H9 (cell line): Measurements from ENCODE around the gene SCARF1. TPM values are rescaled to one million over a fixed set of nuclear protein-coding genes. Genes with fewer than 3 reads are reported as not detected.
A peak's percentile ranks its signal among the peaks of the same experiment; 100 is the strongest.

Source experiments
- DNase-seq: peaks from one replicate; pipeline ENCODE4 v3.0.0-alpha.2; 2017
- H2AFZ ChIP-seq: one replicate; pipeline ENCODE4 v1.6.1; 2013; ENCODE audit warnings: mild to moderate bottlenecking, low read length, control low read depth, moderate library complexity
- H2AK5ac ChIP-seq: 2 replicates; pipeline ENCODE4 v1.6.1; 2013; ENCODE audit warnings: low read length, control low read depth, mixed read lengths; ENCODE audit not compliant: insufficient read length
- H2BK120ac ChIP-seq: one replicate; pipeline ENCODE4 v1.6.1; 2013; ENCODE audit warnings: low read depth, mild to moderate bottlenecking, low read length, control low read depth, inconsistent platforms; ENCODE audit not compliant: poor library complexity, severe bottlenecking
- H2BK12ac ChIP-seq: 2 replicates; pipeline ENCODE4 v1.6.1; 2013; ENCODE audit warnings: low read length, control low read depth, mixed read lengths, low read depth; ENCODE audit not compliant: insufficient read length
- H2BK15ac ChIP-seq: 2 replicates; pipeline ENCODE4 v1.6.1; 2013; ENCODE audit warnings: low read depth, low read length, control low read depth
- H2BK20ac ChIP-seq: one replicate; pipeline ENCODE4 v1.6.1; 2013; ENCODE audit warnings: low read depth, mild to moderate bottlenecking, low read length, control low read depth, inconsistent platforms; ENCODE audit not compliant: poor library complexity, severe bottlenecking
- H2BK5ac ChIP-seq: 2 replicates; pipeline ENCODE4 v1.6.1; 2013; ENCODE audit warnings: low read length, control low read depth, mixed read lengths; ENCODE audit not compliant: insufficient read length
- H3K14ac ChIP-seq: 2 replicates; pipeline ENCODE4 v1.6.1; 2013; ENCODE audit warnings: low read length, control low read depth; ENCODE audit not compliant: insufficient read depth
- H3K18ac ChIP-seq: 2 replicates; pipeline ENCODE4 v1.6.1; 2013; ENCODE audit warnings: low read depth, mild to moderate bottlenecking, mixed read lengths, low read length, control low read depth; ENCODE audit not compliant: insufficient read length
- H3K23ac ChIP-seq: 2 replicates; pipeline ENCODE4 v1.6.1; 2013; ENCODE audit warnings: low read length, control low read depth, mixed read lengths, low read depth; ENCODE audit not compliant: insufficient read length
- H3K23me2 ChIP-seq: 2 replicates; pipeline ENCODE4 v1.6.1; 2013; ENCODE audit warnings: low read depth, mild to moderate bottlenecking, mixed read lengths, low read length, control low read depth; ENCODE audit not compliant: insufficient read length, poor library complexity, severe bottlenecking
- H3K27ac ChIP-seq: 2 replicates; pipeline ENCODE4 v1.5.1; 2013; ENCODE audit warnings: low read length, control low read depth, mixed read lengths, low read depth; ENCODE audit not compliant: insufficient read length
- H3K27me3 ChIP-seq: 2 replicates; pipeline ENCODE4 v1.6.1; 2013; ENCODE audit warnings: low read length, control low read depth, inconsistent platforms; ENCODE audit not compliant: insufficient read depth
- H3K4ac ChIP-seq: 2 replicates; pipeline ENCODE4 v1.6.1; 2013; ENCODE audit warnings: low read depth, mild to moderate bottlenecking, control low read depth, inconsistent platforms, low read length, moderate library complexity
- H3K4me1 ChIP-seq: 2 replicates; pipeline ENCODE4 v1.6.1; 2013; ENCODE audit warnings: low read length, control low read depth, inconsistent platforms; ENCODE audit not compliant: insufficient read depth
- H3K4me2 ChIP-seq: 2 replicates; pipeline ENCODE4 v1.6.1; 2013; ENCODE audit warnings: low read length, control low read depth, mixed read lengths; ENCODE audit not compliant: insufficient read length, insufficient read depth
- H3K56ac ChIP-seq: 2 replicates; pipeline ENCODE4 v1.6.1; 2013; ENCODE audit warnings: low read depth, mild to moderate bottlenecking, mixed read lengths, low read length, control low read depth; ENCODE audit not compliant: insufficient read length
- H3K79me1 ChIP-seq: 2 replicates; pipeline ENCODE4 v1.6.1; 2013; ENCODE audit warnings: low read depth, mild to moderate bottlenecking, moderate library complexity, low read length, control low read depth, inconsistent platforms; ENCODE audit not compliant: insufficient read depth, poor library complexity, severe bottlenecking
- H3K79me2 ChIP-seq: 2 replicates; pipeline ENCODE4 v1.6.1; 2013; ENCODE audit warnings: low read length, control low read depth, inconsistent platforms; ENCODE audit not compliant: insufficient read depth
- H3K9ac ChIP-seq: 2 replicates; pipeline ENCODE4 v1.6.1; 2013; ENCODE audit warnings: low read length, control low read depth, mixed read lengths; ENCODE audit not compliant: insufficient read length; ENCODE audit errors: extremely low read depth
- H3K9me3 ChIP-seq: one replicate; pipeline ENCODE4 v1.6.1; 2013; ENCODE audit warnings: low read depth, low read length, inconsistent platforms; ENCODE audit not compliant: control insufficient read depth
- H3T11ph ChIP-seq: one replicate; pipeline ENCODE4 v1.6.1; 2013; ENCODE audit warnings: mild to moderate bottlenecking, low read length, control low read depth, inconsistent platforms
- H4K20me1 ChIP-seq: one replicate; pipeline ENCODE4 v1.6.1; 2013; ENCODE audit not compliant: control insufficient read depth, insufficient read length, insufficient read depth
- H4K5ac ChIP-seq: 2 replicates; pipeline ENCODE4 v1.6.1; 2013; ENCODE audit warnings: low read depth, mild to moderate bottlenecking, mixed read lengths, low read length, control low read depth; ENCODE audit not compliant: insufficient read length
- H4K8ac ChIP-seq: replicated peaks from 2 replicates; pipeline ENCODE4 v1.6.1; 2013; ENCODE audit warnings: low read length, control low read depth, mixed read lengths, low read depth; ENCODE audit not compliant: insufficient read length
- H4K91ac ChIP-seq: 2 replicates; pipeline ENCODE4 v1.6.1; 2013; ENCODE audit warnings: low read depth, mild to moderate bottlenecking, moderate library complexity, mixed read lengths, low read length, control low read depth; ENCODE audit not compliant: insufficient read length
- H3K27ac Mint-ChIP-seq, 3 experiments: 2 replicates in 2 of 3; 3 replicates in 1 of 3; pipeline ENCODE4 v1.8.0; 2020 to 2021; ENCODE audit warnings: mixed read lengths in 3 of 3, mild to moderate bottlenecking in 1 of 3, moderate library complexity in 1 of 3
- H3K27me3 Mint-ChIP-seq: 2 replicates; pipeline ENCODE4 v1.8.0; 2021; ENCODE audit warnings: low read depth, mild to moderate bottlenecking, moderate library complexity, mixed read lengths
- H3K36me3 Mint-ChIP-seq, 3 experiments: 2 replicates in 2 of 3; 3 replicates in 1 of 3; pipeline ENCODE4 v1.8.0; 2020 to 2021; ENCODE audit warnings: low read depth in 3 of 3, mixed read lengths in 3 of 3; ENCODE audit not compliant: insufficient read depth in 1 of 3
- H3K4me1 Mint-ChIP-seq, 2 experiments: 2 replicates each; pipeline ENCODE4 v1.8.0; 2020; ENCODE audit warnings: mixed read lengths in 2 of 2
- H3K4me3 Mint-ChIP-seq, 2 experiments: 2 replicates in 1 of 2; 3 replicates in 1 of 2; pipeline ENCODE4 v1.8.0; 2020 to 2021; ENCODE audit warnings: mild to moderate bottlenecking in 2 of 2, mixed read lengths in 2 of 2, moderate library complexity in 1 of 2
- H3K9me3 Mint-ChIP-seq, 2 experiments: 2 replicates in 1 of 2; 3 replicates in 1 of 2; pipeline ENCODE4 v1.8.0; 2020; ENCODE audit warnings: mild to moderate bottlenecking in 2 of 2, mixed read lengths in 2 of 2, moderate library complexity in 1 of 2
- WGBS: extraction: QIAGEN DNeasy Blood & Tissue Kit; methylation state at CpG from one replicate; pipeline ENCODE4 v1.1.7; 2013; ENCODE audit warnings: missing lambda C conversion rate, low lambda C conversion rate, mixed read lengths; ENCODE audit not compliant: insufficient read length; ENCODE audit errors: extremely low coverage; 5-methylcytosine and 5-hydroxymethylcytosine counted together
- total RNA-seq: library from RNA; stranded (reverse); gene quantifications from 2 replicates; pipeline ENCODE4 v1.2.1, GENCODE V29; 2021
- TF ChIP-seq, protein P1 (sequence below): fragments of 200-600 bp; sonication (generic); conservative IDR thresholded peaks from 3 replicates; pipeline ENCODE4 v1.8.0; 2021; ENCODE audit warnings: antibody characterized with exemption, mild to moderate bottlenecking

SCARF1 gene
- total RNA-seq, 1 experiment from 2014 or later, result 2.4 TPM

DNA sequence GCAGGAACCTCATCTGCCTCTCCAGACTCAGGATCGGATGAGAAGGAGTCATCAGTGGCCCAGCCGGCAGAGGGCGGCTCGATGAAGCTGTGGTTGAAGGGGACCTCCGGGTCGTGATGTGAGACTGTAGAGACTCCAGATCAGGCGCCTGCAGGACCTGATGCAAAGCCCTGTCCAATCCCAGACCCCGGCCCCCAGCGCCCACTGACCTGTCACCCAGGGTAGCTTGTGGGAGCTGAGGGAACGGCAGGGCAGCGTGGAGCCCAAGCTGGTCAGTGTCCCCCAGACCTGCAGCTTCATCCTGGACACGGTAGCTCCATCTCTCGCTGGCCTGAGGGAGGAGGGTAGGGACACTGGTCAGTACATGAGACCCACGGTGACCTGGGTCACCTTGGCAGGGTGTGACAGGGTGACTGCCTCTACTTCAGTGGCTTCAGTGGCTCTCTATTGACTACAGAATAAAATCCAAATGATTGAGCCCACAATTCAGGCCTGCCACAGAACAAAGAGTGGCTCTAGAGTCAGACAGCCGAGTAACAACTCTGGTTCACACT is 8.7 kb downstream of the SCARF1 start:
- Histone ChIP-seq H3K23me2 (no peaks in the 10 kb centered on the region), H4K5ac (no peak overlapping the region), H2BK12ac (no peak overlapping the region), H3K23ac (no peak overlapping the region), H2BK20ac (no peak overlapping the region), H3K79me2 (no peaks in the 10 kb centered on the region), H3K27ac (no peak overlapping the region), H2BK120ac (no peak overlapping the region), H3K18ac (no peak overlapping the region), H3K4me2 (no peak overlapping the region), H3K27me3 (no peaks in the 10 kb centered on the region), H2BK15ac (no peak overlapping the region), H4K8ac (no peak overlapping the region), H4K91ac (no peak overlapping the region), H3K4ac (no peak overlapping the region), H3K14ac (no peak overlapping the region), H3K9me3 (no peaks in the 10 kb centered on the region), H3K56ac (no peak overlapping the region), H2AK5ac (no peak overlapping the region), H4K20me1 (no peaks in the 10 kb centered on the region), H3T11ph (no peak overlapping the region), H2AFZ (no peak overlapping the region), H2BK5ac (peak overlapping the region; percentile 42), H3K79me1 (no peaks in the 10 kb centered on the region), H3K4me1 (no peaks in the 10 kb centered on the region), H3K9ac (no peak overlapping the region)
- no peak for DNase-seq
- H3K27me3 Mint-ChIP-seq, result no peaks in the 10 kb centered on the region; the same call in 1 of the 2 replicates
- peaks cover 11 to 25% of the 10 kb centered on the region in 2 experiments for H3K4me1 Mint-ChIP-seq
- TF ChIP-seq, protein P1, sequence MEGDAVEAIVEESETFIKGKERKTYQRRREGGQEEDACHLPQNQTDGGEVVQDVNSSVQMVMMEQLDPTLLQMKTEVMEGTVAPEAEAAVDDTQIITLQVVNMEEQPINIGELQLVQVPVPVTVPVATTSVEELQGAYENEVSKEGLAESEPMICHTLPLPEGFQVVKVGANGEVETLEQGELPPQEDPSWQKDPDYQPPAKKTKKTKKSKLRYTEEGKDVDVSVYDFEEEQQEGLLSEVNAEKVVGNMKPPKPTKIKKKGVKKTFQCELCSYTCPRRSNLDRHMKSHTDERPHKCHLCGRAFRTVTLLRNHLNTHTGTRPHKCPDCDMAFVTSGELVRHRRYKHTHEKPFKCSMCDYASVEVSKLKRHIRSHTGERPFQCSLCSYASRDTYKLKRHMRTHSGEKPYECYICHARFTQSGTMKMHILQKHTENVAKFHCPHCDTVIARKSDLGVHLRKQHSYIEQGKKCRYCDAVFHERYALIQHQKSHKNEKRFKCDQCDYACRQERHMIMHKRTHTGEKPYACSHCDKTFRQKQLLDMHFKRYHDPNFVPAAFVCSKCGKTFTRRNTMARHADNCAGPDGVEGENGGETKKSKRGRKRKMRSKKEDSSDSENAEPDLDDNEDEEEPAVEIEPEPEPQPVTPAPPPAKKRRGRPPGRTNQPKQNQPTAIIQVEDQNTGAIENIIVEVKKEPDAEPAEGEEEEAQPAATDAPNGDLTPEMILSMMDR, result no peak; the same call in 2 of the 3 replicates
- no peak overlapping the region for H3K4me3 Mint-ChIP-seq
- WGBS, result no CpG with 5 or more reads among the region's 15 CpGs
- no peaks in the 10 kb centered on the region; a peak in 1 of 7 replicates for H3K36me3 Mint-ChIP-seq
- H3K27ac Mint-ChIP-seq, result no peak overlapping the region; a peak in 1 of 7 replicates
- H3K9me3 Mint-ChIP-seq, result no peaks in the 10 kb centered on the region
